Muscle of leg (tissue), 11 donors: ENCODE results near the gene NBAS. TPM values are rescaled to one million over a fixed set of nuclear protein-coding genes. Genes with fewer than 3 reads are reported as not detected.

ENCODE experiments used
- DNase-seq: peaks from one replicate; pipeline ENCODE4 v3.0.0; 2013
- H3K27ac ChIP-seq: one replicate; pipeline ENCODE4 v1.5.1; 2013; ENCODE audit warnings: mild to moderate bottlenecking, low read length, control low read depth
- H3K27me3 ChIP-seq: one replicate; pipeline ENCODE4 v1.6.1; 2013; ENCODE audit warnings: low read length; ENCODE audit not compliant: control insufficient read depth, insufficient read depth
- H3K36me3 ChIP-seq: one replicate; pipeline ENCODE4 v1.6.1; 2013; ENCODE audit warnings: low read length; ENCODE audit not compliant: control insufficient read depth, insufficient read depth
- H3K4me1 ChIP-seq: one replicate; pipeline ENCODE4 v1.6.1; 2013; ENCODE audit warnings: low read length; ENCODE audit not compliant: control insufficient read depth, insufficient read depth
- H3K4me3 ChIP-seq: one replicate; pipeline ENCODE4 v1.5.1; 2013; ENCODE audit warnings: low read length, control low read depth
- H3K9me3 ChIP-seq: replicated peaks from 2 replicates; pipeline ENCODE4 v1.6.1; 2013; ENCODE audit warnings: low read depth, low read length; ENCODE audit not compliant: control insufficient read depth
- WGBS: methylation state at CpG from one replicate; pipeline ENCODE4 v1.1.5; 2013; ENCODE audit warnings: missing lambda C conversion rate; ENCODE audit not compliant: insufficient coverage; 5-methylcytosine and 5-hydroxymethylcytosine counted together
- polyA plus RNA-seq, 8 donors: library from polyadenylated mRNA; unstranded; fragments of 120-200 nt; gene quantifications; one replicate each; pipeline versions ENCODE4 v1.2.1 to v1.2.3, GENCODE V29; 2013; ENCODE audit warnings: inconsistent platforms in 1 of 8, low replicate concordance in 1 of 8; ENCODE audit not compliant: insufficient read length in 8 of 8, insufficient read depth in 1 of 8
- total RNA-seq: library from RNA; stranded (reverse); fragments of 120-200 nt; gene quantifications from one replicate; pipeline ENCODE4 v1.2.4, GENCODE V29; 2013

NBAS gene
- total and polyA plus RNA-seq, 9 donors = 33.3 to 57.5 (median 36.1) TPM

DNA sequence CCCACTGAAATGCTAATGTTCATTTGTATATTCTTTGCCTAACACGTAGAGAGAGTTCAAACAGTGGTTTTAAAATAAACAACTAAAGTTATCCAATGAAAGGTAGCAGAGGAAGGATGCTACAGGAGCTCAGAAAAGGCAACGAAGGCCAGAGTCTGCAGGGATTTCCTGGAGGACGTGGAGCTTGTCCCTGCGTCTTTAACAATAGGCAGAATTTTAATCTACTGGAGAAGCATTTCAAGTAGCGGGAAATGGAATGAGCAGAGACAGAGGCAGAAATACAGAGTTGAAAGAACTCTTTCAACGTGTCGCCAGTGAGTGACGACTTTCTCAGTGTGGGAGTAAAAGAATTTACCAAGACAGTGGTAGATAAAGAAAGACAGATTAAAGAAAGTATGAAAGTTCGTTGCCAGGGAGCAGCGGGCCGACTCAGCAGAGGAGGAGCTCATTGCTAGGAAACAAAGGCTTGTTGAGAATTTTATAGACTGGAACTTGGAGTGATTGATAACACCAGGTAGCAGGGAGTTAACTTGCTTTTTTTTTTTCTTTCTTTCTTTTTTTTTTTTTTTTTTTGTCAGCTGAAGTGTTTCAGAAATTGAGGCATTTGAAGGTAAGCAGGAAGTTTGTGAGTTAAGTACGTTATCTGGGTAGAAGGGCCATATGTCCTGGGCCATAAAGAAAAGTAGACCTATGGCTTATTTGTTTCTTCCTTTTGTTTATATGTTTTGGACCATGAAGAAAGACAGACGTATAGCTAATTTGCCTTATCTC is 625 bp upstream of the NBAS start:
- WGBS = 0% methylated on average over 10 of the region's 13 CpGs
- H3K27ac ChIP-seq = peak overlapping the region; percentile 87
- no peaks in the 10 kb centered on the region for H3K27me3 ChIP-seq
- no peaks in the 10 kb centered on the region for H3K36me3 ChIP-seq
- peak; percentile 75 for DNase-seq
- no peaks in the 10 kb centered on the region for H3K9me3 ChIP-seq
- peaks cover 4% of the 10 kb centered on the region for H3K4me1 ChIP-seq
- H3K4me3 ChIP-seq = peak overlapping the region; percentile 76

DNA sequence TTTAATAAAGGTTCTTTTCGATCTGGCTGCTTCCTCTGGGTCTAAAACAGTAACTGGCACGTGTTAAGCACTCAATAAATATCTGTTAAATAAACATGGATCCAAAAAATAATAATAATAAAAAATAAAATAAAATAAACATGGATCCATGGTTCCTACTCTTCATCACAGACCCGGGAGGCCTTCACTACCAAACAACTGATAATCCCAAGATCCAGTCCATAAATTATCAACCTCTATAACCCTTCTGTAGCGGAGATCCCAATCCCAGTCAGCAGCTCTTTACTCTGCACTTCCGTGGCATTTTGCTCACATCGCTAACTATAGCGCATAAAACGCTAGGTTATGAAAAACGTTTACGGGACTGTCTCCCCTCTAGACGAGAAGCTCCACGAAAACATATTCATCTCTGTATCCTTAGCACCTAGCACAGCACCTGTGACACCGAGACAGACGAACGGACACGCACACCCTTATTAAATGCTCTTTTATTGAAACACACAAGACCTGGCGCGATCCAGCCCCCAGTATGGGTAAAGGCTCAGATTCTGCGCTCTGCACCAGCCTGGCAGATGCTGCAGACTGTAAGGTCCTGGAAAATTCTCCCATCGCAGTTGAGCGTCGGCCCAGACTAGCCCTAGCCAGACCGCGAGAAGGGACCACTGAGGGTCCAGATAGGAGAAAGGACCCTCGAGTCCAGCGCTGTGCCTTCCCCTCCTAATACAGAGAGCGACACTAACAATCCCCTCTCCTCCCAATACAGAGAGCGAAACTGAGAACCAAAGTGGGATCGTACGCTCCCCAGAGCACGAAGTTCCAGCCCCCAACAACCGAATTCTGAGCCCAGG is 770 bp downstream of the NBAS start:
- DNase-seq = peak; percentile 49
- no peaks in the 10 kb centered on the region for H3K9me3 ChIP-seq
- peak overlapping the region; percentile 87 for H3K27ac ChIP-seq
- no peaks in the 10 kb centered on the region for H3K27me3 ChIP-seq
- H3K4me1 ChIP-seq = peaks cover 4% of the 10 kb centered on the region
- H3K36me3 ChIP-seq = no peaks in the 10 kb centered on the region
- under 1% methylated on average over 28 of the region's 32 CpGs for WGBS
- peak overlapping the region; percentile 76 for H3K4me3 ChIP-seq

DNA sequence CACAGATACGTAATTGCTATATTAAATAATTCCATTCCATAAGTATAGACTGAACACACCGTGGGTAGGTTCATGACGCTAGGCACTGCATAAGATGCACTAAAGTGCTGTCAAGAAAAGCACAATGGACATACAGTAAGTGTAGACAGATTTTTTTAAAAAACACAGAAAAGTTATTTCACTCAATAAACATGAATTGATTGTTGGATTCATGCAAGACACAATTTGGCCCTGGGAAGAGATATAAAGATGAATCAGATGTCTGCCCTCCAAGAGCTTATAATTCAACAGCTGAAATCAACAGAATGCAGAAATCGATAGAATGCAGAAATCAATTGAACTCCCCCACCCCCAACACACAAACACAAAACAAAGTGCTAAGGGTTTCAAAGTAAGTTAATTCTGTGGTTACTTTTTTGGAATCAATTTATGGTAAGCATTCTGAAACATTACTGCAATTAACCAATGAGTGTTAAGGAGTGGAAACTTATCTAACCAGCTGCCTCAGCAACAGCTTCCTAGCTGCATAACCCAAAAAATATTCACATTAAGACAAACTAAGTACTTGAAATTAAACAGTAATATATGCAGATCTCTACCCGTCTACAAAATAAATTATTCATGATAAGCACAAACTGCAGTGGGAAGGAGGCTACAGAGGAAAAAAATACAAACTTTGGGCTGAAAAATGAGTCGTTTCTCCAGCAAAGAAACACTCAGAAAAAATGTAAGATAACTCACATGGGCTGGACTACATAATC is 1.6 kb downstream of the NBAS start:
- no peak overlapping the region for H3K4me3 ChIP-seq
- DNase-seq = no peak
- H3K27ac ChIP-seq = no peak overlapping the region
- WGBS = no CpG with 5 or more reads among the region's 6 CpGs
- no peaks in the 10 kb centered on the region for H3K36me3 ChIP-seq
- peaks cover 4% of the 10 kb centered on the region for H3K4me1 ChIP-seq
- H3K27me3 ChIP-seq = no peaks in the 10 kb centered on the region
- no peaks in the 10 kb centered on the region for H3K9me3 ChIP-seq

DNA sequence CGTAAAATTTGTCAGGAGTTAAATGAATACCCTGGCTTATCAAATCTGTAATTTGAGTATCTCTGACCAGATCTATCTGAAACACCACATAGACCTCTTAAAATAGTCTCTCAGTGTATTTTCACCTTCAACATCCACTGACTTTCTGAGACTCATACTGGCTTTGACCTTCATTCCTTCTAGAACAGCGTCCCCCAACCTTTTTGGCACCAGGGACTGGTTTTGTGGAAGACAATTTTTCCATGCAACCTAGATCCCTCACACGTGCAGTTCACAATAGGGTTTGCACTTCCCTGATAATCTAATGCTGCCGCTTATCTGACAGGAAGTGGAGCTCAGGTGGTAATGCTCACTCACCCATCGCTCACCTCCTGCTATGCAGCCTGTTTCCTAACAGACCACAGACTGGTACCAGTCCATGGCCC is 3.2 kb downstream of the NBAS start:
- DNase-seq = no peak
- no peak overlapping the region for H3K4me3 ChIP-seq
- H3K4me1 ChIP-seq = peaks cover 4% of the 10 kb centered on the region
- no peaks in the 10 kb centered on the region for H3K27me3 ChIP-seq
- WGBS = 90% methylated on average over 3 of the region's 5 CpGs
- no peaks in the 10 kb centered on the region for H3K9me3 ChIP-seq
- no peak overlapping the region for H3K27ac ChIP-seq
- peaks cover 1% of the 10 kb centered on the region for H3K36me3 ChIP-seq

DNA sequence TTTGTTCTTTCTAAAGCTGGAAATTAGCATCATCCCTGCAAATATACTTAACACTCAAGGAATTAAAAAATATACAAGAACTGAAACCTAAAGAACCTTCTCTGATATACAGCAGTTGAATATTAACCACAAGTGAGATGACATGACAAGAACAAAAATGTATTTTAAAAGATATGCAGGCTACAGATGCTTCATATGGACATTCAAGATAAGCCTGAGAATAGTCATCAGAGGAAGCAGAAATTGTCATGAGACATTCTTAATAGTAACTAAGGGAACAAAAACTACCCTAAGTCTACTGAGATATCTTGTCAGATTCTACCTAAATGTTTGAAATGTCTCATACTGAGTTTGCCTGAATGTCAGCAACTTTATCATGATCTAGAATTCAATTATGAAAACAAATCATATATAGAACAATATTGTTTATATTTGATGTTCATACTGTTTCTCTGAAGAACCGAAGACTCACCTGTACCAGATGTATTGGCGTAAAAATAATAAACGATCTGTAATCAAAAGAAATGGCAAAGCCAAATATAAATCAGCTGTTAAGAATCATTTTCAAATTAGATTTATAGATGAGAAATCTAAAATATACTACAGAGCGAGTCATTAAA is 4.7 kb downstream of the NBAS start:
- DNase-seq = no peak
- H3K27me3 ChIP-seq = no peaks in the 10 kb centered on the region
- H3K36me3 ChIP-seq = peaks cover 2% of the 10 kb centered on the region
- WGBS = no CpG with 5 or more reads among the region's 4 CpGs
- H3K9me3 ChIP-seq = no peaks in the 10 kb centered on the region
- H3K4me1 ChIP-seq = peaks cover 4% of the 10 kb centered on the region
- no peak overlapping the region for H3K4me3 ChIP-seq
- H3K27ac ChIP-seq = no peak overlapping the region

DNA sequence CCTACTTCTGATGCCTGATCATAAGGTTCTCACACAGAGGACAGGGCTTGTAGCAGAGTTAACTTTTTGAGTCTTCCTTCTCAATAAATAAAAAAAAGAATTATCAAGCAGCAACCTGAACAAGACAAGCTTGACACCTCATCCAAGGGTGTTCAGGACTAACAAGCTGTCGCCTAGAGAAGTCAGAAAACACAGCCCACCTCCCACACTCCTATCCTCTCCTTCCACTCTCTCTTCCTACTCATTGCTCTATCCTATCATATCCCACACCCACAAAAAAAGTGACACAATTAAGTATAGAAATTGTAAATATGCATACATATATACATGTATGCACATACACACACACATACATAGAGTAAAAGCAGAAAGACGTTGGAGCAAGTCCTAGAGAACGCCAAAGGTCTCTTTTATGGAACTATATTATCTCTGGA is 5.4 kb downstream of the NBAS start:
- Histone ChIP-seq H3K4me1 (peaks cover 4% of the 10 kb centered on the region), H3K27ac (no peak overlapping the region), H3K4me3 (no peak overlapping the region), H3K27me3 (no peaks in the 10 kb centered on the region), H3K36me3 (peaks cover 2% of the 10 kb centered on the region), H3K9me3 (no peaks in the 10 kb centered on the region)
- no peak for DNase-seq
- no CpG with 5 or more reads among the region's 3 CpGs for WGBS

DNA sequence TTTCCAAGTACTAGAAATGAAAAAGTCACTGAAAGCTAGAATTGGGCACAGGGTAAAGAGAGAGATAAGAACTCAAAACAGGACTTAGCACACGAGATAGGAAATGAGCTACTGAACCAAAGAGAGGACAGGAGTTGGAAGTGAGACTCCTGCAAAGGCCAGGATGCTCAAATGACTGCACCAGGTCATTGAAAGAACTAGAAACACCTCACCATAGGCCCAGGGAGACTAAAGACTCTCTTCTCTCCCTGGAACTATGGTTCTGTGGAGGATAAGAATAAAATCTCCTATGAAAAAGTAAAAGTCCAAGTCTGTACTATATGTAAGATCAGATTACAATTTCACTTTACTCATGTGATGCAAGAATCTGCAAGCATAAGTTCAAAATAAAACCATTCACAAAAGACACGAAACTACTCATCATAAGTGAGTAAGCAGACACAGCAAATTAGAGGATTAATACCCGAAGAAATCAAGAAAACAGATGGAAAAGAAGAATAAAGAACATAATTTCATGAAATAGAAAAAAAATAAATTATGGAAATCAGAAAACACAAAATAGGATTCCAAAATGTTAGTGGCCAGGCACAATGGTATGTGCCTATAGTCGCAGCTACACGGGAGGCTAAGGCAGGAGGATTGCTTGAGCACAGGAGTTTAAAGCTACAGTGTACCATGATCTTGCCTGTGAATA is 6.5 kb downstream of the NBAS start:
- H3K4me3 ChIP-seq = no peak overlapping the region
- H3K36me3 ChIP-seq = peaks cover 2% of the 10 kb centered on the region
- no peak for DNase-seq
- H3K4me1 ChIP-seq = no peaks in the 10 kb centered on the region
- H3K9me3 ChIP-seq = no peaks in the 10 kb centered on the region
- no CpG with 5 or more reads among the region's 5 CpGs for WGBS
- no peaks in the 10 kb centered on the region for H3K27me3 ChIP-seq
- no peak overlapping the region for H3K27ac ChIP-seq

DNA sequence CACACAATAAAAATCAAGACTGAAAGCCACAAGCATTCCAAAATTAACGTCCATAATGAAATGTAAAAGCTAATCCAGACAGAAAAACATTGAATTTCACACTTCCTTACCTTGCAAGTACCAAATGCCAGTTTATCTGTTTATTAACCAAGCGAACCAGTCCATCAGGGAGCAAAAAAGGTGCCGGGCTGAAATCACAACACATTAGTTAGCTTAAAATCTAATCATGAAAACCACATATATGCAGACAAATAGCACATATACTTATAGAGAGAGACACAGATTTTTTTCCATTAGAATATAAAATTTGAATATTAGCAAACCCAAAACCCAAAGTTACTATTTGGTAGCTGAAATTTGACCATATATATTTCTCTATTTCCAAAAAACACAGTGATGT is 7.2 kb downstream of the NBAS start:
- Histone ChIP-seq H3K36me3 (peaks cover 2% of the 10 kb centered on the region), H3K4me1 (no peaks in the 10 kb centered on the region), H3K4me3 (no peak overlapping the region), H3K27me3 (no peaks in the 10 kb centered on the region), H3K9me3 (no peaks in the 10 kb centered on the region), H3K27ac (no peak overlapping the region)
- no CpG with 5 or more reads among the region's 3 CpGs for WGBS
- DNase-seq = no peak

DNA sequence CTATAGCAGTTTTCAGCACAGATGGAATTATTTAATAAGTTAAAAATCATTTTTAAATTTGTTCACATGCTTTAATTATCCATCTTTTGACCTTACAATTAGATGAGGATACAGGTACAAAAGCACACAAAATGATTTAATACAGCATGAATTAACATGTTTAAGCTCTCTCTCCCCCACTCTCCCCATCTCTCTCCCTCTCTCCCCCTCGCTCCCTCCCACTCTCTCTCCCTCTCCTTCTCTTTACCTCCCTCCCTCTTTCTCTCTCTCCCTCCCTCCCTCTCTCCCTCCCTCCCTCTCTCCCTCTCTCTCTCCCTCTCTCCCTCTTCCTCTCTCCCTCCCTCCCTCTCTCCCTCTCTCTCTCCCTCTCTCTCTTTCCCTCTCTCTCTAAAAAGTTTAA is 7.6 kb downstream of the NBAS start:
- Histone ChIP-seq H3K27me3 (no peaks in the 10 kb centered on the region), H3K27ac (no peak overlapping the region), H3K4me3 (no peak overlapping the region), H3K4me1 (no peaks in the 10 kb centered on the region), H3K36me3 (peaks cover 4% of the 10 kb centered on the region), H3K9me3 (no peaks in the 10 kb centered on the region)
- WGBS = 100% methylated on average over 1 of the region's 1 CpG
- DNase-seq = no peak
